HG03520 (cell line): ENCODE data around the gene AFDN.
"Not testable (repeated sequence)": the region's sequence is repeated elsewhere in the genome, so short reads cannot be mapped to it uniquely, and the experiment has no call there.

ENCODE experiments used
- ATAC-seq: cut with Tn5 transposase; IDR thresholded peaks from one replicate; pipeline ENCODE4 v1.9.1; 2021; ENCODE audit warnings: mild to moderate bottlenecking, moderate library complexity; ENCODE audit not compliant: unreplicated experiment

Gene AFDN

DNA sequence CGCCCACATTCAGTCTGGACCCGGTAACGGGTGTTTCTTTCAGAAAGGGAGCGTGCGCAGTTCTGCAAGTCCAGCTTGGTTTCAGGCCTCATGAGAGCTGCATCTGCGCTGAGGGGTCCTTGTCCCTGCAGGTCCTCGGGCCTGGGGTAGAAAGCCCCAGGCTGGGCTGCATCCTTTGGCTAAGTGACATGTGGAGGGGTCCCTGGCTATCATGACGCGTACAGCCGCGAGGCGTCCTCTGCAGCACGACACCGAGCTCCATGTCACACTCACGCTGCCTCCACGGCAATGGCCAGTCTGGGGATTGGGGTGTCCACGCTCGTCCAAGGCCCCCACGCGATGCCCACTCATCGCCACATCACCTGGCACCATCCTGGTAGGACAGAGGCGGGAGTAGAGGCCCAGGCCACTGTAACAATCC, 169.0 kb downstream of the AFDN start:
- ATAC-seq, result no peak

DNA sequence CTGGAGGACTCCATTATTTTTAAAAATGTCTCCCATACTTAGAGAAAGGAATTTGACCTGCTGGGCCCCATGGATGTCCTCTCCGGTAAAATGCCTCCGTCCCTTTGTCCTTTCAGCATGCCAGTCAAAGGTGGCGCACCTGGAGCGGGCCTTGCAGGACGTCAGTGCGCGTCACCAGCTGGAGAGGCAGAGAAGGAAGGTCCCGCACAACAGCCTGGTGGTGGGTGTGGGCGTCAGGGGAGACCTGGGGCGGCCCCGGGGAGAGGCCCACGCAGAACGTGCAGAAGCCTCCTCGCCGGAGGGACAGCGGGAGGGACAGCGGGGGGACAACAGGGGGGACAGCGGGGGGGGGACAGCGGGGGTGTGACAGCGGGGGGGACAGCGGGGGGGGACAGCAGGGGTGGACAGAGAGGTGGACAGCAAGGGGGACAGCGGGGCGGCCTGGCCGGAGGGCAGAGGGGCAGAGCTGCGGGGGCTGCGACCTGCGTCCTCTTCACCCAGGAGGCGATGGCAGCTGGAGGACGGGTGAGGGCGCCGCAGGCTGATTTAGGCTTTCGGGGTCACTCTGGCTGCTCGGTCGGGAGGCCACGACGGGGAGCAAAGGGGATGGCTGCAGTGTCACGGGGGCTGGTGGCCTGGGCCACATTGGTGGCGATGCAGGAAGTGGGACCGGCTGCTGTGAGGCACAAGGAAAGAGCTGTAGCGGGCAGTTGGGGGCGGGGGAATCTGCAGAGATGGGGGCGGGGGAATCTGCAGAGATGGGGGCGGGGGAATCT, 169.9 kb downstream of the AFDN start:
- no peak for ATAC-seq

DNA sequence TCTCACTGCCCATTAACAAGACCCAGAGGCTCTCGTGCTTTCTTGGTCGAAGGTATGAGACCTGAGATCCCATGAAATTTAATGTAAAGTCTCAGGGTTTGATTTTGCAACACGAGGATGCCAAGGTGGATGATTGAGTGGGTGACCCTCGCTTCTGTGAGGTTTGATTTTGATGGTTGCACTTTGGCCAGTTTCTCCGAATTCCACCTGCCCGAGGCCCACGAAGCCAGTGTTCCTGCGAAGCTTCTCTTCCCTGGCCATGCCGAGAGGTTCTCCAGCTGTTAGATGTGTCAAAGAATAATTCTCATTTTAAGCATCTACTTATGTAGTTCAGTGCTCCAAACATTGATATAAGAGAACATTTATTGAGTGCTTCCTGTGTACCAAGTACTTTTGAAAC, 170.9 kb downstream of the AFDN start, which contains the start of gene KIF25:
Gene KIF25 (plus strand): TSS at position 30 of the 400 bp plus-strand sequence. CDS start 31,915 bp downstream, outside the sequence.
- no peak for ATAC-seq

DNA sequence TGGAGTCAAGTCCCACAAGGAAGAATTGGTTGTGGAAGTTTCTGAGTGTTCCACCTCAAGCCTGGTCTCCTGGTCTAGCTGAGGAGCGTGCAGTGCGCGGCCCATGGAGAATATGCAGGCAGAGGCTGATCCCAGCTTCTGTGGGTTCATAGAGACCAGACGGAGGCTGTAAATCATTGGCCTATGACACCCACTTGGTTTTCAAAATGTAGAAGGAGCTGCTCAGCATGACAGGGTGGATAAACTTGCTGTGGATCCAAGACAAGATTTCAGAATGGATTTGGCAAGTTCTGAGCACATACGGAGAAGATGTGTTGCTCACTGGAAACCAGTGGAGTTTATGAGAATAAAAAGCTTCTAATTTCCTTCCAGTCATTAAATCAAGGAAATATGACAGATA, 171.5 kb downstream of the AFDN start:
- no peak for ATAC-seq

DNA sequence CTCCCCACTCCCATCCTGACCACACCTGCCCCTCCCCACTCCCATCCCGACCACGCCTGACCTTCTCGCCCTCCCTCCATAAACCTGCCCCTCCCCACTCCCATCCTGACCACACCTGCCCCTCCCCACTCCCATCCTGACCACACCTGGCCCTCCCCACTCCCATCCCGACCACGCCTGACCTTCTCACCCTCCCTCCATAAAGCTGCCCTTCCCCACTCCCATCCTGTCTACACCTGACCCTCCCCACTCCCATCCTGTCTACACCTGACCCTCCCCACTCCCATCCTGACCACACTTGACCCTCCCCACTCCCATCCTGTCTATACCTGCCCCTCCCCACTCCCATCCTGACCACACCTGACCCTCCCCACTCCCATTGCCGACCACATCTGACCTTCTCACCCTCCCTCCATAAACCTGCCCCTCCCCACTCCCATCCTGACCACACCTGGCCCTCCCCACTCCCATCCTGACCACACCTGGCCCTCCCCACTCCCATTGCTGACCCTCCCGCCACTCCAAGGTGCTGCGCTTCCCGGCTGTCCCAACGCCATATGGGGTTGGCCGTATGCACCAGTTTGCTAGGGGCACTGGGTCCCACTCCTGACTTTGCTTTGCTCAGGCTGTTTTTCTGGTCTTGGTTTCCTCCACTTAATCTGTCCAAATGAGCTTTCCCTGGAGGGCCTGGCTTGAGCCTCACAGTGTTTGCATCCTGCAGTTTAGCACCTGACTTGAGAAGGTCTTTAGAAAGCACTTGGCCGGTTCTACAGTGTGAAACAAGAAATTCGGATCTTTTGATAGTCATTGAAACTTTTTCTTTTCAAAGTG, 173.7 kb downstream of the AFDN start:
- ATAC-seq, result no peak

- no peak for ATAC-seq
Measured at GRCh38 chr6:168001029-168001332, 174.3 kb downstream of the AFDN start.

GRCh38 chr6:168001514-168001913, 174.8 kb downstream of the AFDN start:
- not testable (repeated sequence) for ATAC-seq

- ATAC-seq, result no peak
Measured at GRCh38 chr6:168002804-168003203, 176.1 kb downstream of the AFDN start.

DNA sequence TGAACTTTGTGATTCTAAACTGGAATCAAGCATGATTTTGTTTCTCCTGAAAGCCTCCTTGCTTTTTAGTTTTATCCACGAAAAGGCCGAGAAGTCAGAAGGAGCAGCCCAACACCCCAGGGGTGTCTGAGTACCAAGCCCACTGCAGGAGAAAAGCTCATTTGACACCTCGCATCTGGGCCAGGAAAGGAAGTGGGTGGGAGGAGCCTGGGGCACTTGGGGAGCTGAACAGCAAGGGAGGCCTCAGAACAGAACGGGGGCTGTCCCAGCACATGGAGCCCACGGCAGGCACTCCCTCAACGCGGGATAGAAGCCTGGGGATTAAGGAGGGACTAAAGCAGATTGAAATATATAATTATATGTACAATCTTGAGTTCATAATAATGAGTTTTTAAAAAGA, 177.3 kb downstream of the AFDN start:
- no peak for ATAC-seq

DNA sequence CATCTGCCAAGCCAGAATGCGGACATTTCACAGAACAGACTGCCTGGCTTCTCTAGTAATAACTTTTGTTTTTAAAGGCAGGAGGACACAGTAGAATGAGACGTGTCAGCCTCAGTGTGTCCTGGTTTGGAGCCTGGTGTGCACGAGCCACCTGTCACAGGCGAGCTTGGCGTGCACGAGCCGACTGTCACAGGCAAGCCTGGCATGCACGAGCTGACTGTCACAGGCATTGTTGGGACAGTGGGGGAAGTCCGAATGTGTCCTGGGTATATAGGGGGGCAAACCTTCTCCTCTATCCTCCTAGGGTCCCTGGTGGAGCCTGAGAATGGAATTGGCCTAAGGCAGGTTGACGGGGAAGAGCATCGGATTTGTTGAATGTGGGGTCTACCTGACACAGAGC, 178.2 kb downstream of the AFDN start:
- no peak for ATAC-seq

GRCh38 chr6:168005796-168006195, 179.1 kb downstream of the AFDN start:
- no peak for ATAC-seq

GRCh38 chr6:168007592-168008338, 181.1 kb downstream of the AFDN start:
- no peak for ATAC-seq

DNA sequence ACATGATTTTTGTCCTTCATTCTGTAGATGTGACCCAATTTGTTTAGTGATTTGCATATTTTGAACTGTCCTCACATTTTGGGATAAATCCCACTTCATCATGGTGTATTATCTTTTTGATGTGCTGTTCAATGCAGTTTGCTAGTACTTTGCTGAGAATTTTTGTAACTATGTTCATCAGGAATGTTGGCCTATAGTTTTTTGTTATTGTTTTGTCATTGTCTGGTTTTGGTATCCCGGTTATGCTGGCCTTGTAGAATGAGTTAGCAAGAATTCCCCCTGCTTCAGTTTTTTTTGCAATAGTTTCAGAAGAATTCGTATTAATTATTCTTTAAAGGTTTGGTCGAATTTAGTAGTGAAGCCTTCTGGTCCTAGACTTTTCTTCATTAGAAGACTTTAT, 182.6 kb downstream of the AFDN start:
- no peak for ATAC-seq

GRCh38 chr6:168011291-168011690, 184.6 kb downstream of the AFDN start:
- no peak for ATAC-seq

GRCh38 chr6:168012431-168013249, 185.9 kb downstream of the AFDN start:
- no peak for ATAC-seq

DNA sequence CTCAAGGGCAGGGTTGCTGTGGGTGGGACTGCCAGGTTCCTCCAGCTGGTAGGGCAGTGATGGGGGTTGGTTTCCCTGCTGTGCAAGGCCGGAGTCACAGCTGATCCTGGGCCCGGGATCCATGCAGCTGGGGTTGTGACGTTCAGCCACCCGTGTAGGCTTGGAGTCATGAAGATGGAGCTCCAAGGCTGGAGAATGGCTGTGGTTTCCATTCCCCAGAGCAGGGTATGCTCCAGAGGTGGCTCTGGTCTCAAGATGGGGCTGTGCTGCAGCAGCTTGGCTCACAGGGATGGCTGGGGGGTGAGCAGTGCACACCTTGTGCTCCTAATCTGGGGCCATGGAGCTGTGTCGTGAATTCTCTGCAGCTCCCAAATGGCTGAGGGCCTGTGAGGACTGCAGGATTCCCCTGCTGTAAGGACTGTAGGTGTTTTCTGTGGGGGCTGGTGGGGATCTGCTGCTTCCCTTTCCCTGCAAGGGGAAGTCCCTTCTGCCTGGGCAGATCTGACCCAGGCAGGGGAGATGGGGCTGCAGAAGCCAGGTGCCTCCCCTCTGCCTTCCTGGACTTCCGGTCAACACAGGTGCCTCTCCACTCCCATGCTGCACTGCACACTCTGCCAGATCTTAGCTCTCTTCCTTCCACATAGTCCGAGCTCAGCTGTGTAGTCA, 186.7 kb downstream of the AFDN start:
- ATAC-seq, result no peak

- ATAC-seq, result no peak
Measured at GRCh38 chr6:168014428-168014827, 187.7 kb downstream of the AFDN start.

DNA sequence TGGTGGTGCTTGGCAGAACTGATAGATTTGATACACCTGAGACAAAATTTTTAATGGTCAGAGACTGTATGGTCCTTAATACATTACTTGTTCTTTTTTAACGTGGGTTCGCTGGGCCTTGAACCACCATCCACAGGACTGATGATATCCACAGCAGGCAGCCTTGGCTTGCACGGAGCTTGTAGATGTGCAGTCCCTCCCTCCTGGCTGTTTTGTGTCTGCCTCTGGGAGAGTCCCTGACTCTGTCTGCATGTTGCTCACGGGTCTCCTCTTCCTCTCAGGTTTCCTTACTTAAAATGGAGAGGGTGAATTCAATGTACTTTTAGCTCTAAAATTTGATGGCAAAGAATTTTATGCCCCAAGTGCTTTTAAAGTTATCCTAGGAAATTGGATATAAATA, 188.3 kb downstream of the AFDN start:
- no peak for ATAC-seq

- no peak for ATAC-seq
Measured at GRCh38 chr6:168015482-168016175, 188.9 kb downstream of the AFDN start.
